GM18520 (cell line): ENCODE results near the gene ALS2CL.

Source experiments
- ATAC-seq: cut with Tn5 transposase; IDR thresholded peaks from one replicate; pipeline ENCODE4 v1.9.1; 2021; ENCODE audit not compliant: unreplicated experiment

Gene ALS2CL

DNA sequence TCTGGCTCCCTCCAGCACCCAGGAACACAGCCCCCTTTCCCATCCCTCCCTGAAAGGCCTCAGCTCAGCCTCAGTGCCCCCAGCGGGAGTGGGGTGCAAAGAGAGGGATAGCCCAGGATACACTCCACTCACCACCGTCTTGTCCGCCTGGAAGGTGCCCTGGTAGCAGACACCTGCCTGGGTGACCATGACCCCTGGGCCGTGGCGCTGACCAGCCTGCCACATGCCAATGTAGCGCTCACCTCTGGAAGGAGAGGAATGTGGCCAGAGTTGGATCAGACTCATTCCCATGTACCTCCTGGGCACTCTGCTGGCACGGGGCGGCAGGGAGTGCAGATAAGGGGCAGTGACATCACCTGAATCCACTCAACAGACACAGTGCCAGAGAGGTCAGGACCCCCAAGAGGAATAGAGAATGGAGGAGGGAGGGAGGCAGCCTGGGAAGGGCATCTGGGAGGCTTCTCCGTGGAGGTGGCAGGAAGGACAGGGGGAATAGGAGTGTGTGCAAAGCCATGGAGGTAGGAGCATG is 13.1 kb downstream of the ALS2CL start:
- ATAC-seq: no peak

DNA sequence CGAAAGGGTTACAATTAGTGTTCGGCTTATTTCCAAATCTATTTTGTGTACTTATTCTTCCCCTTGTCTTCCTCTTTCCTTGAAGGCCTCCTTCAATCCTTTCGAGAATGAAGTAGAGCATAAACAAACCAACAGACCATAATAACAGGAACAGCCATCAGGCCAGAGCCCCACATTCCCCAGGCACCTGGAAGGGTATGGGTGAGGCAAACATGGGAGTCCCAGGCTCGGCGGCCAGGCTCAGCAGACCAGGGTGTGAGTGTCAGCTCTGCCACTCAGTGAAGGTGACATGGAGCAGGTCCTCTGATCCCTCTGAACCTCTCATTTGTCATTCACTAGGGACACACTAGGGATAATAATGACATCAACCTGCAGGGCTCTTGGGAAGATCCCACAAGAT is 13.8 kb downstream of the ALS2CL start:
- no peak for ATAC-seq

DNA sequence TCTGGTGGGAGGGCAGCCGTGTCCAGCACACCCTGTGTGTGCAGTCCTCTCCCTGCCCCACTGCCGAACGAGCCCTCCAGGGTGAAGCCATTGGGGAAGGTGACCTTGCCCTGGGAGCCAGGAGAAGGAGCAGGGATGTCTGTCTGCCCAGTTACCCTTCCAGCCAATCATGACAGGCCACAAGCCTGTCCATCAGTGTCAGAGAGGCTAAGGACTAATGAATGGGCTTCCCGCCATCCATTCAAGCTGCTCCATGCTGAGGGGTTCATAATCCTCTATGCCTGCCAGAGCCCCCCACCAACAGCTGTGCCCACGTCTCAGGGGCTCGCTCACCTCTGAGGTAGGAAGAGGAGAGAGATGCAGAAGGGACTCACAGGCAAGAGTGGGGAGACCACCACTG is 15.2 kb downstream of the ALS2CL start:
- no peak for ATAC-seq

DNA sequence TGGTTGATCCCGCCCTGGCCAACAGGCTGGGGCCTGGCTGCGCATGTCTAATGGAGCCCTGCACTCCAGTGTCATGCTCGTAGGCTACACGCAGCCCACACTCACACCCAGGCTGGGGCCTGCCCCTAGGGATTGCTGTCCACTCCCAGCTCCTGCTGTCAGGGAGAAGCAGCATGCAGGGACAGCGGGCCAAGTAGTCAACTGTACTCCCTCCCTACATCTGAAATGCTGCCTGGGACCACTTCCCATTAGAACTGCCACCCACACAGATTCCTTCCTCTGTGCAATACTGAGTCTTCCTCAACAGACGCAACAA is 16.1 kb downstream of the ALS2CL start:
- no peak for ATAC-seq

DNA sequence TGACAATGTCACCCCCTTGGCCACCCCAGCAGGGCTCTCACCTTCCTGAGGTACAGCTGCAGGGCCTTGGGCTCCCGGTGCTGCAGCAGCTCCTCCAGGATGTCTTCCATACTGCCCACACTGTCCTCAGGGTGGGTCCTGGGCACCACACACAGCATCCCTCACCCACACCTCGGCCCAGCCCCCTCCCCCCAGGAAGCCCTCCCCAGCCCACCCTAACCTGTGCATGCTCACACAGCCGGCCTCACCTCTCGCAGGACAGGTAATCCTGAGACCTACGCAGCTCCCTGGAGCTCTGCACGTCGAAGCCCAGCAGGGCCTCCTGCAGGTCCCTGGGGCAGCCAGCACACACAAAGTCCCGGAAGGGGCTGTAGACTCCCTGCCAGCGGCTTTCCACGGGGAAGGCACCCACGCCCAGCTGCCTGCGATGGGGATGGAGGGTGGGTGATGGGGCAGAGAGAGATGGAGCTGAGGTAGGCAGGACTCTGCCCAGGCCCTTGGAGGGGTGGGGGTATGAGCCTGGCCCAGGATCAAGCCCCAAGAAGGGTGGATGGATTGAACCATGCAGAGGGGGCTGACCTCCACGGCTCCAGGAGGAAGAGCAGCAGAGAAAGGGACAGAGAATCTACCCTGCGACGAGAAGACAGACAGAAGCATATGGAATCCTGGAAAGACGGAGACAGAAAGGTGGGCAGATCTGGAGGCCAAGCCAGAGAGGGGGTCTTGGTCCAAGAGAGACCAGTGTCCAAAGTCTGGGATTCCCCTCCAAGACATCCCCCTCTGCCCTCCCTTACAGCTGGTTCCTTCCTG is 16.7 kb downstream of the ALS2CL start:
- ATAC-seq: no peak

DNA sequence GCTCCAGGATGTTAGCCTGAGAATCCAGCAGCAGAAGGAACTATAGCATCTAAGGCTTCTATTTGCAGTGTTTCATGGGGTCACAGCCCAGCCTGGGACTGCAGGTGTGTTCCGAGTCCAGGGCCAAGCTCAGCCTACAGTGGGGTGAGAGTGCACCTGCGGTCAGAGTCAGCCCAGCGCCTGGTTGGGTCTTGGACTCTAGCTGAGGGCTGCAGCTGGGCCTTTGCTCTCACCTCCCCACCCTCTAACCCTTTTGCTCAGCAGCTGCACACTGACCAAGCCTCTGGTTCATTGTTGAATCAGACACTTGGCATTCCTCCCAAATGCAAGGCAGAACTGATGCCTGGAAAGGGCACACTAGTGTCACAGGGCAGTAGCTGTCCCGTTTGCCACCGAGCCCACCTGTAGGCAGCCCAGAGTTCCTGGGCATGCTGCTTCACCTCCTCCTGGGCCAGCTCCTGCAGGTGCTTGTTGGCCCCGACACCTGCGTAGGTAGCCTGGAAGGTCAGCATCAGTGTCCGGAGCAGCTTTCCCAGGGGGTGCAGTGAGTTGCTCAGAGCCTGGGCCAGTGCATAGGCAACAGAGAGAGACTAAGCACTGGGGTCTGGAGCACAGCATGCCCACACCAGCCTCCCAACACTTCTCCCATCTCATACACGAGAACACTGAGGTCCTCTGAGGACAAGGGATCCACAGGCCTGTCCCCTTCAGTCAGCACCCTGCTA is 17.5 kb downstream of the ALS2CL start:
- ATAC-seq: no peak

DNA sequence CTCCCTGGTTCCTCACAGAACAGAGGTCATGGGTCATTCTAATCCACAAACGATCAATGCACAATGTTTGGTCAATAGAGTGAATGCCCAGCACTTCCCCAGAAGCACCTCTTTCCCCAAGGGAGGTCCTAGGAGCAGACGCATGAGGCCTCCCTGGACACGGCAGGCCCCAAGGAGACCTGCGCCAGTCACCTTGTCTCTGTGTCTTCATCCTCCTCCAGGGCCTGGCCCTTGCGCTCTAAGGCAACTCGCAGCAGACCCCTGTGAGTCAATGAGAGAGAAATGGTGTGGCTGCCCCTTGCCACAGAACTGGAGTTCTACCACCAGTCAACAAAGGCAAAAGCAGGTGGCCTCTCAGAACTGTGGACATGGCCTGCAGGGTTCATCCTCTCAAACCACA is 18.1 kb downstream of the ALS2CL start:
- ATAC-seq: no peak

DNA sequence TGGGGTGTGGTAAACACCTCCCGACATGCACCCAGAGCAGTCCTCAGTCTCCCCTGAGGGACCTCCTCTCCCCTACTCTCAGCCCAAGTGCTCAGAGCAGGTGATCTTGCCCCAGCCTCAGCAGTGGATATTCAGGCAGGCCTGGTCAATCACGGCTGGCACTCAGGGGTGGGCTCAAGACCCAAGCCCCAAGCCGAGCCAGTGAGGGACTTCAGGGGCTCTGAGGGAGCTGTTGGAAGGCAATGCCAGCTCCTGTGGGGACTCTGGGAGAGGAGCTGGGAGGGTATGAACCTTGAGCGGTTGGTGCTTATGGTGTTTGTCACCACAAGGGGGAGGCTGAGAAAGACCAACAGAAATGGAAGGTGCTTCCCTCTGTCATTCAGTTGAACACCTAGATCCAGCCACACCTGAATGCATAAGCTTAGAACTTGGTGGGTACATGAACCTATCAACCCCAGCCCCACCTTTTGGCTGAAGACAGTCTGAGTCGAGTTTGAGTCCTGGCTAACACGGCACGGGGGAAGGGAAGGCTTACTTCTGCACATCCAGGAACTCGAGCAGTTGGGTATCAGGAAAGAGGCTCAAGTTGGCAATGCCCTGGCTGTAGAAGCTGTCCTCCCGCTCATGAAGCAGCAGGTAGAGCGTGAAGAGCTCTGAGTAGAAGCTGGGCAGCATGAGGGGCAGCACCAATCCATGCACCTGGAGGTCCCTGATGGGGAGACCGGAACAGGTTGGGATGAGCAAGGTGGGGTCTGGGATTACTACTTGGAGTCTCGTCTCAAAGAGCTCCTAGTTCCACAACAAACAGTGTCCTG is 19.2 kb downstream of the ALS2CL start:
- no peak for ATAC-seq

DNA sequence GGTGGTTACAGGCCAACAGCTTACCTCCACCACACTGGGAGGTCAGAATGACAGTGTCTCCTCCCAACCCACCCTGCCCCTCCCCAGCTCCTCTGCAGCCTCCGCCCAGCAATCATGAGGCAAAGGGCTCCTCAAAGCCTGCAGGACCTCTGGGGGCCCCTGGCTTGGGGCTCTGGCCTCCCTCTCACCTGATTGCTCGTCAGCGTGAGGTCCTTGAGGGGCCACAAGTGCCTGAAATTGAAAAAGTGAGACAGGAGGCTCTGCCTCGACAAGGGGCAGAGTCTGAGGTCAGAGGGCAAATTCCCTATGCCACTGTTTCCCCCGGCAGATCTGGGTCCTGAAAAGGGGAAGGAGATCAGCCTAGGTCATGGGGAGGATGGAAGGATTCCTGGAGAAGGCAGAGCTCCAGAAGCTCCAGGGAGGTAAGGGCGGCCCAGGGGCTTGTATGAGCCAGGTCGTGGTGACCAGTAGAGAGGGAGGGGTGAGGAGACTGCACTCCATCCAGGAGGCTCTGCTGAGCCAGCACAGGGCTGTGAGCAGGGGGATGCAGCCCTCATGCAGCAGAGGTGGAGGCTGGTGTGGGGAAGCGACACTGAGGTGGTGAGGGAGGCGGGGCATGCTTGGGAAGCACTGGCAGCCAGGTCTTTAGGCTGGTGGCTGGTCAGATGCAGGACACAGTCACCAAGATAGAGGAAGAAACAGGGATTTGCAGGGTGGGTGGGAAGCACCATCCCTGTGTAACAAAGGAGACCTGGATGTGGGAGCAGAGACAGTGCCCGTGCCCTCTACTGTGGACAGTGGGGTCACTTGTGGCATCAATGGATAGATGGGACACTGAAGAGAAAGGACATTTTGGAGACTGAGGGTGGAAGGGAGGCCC is 20.1 kb downstream of the ALS2CL start:
- no peak for ATAC-seq

DNA sequence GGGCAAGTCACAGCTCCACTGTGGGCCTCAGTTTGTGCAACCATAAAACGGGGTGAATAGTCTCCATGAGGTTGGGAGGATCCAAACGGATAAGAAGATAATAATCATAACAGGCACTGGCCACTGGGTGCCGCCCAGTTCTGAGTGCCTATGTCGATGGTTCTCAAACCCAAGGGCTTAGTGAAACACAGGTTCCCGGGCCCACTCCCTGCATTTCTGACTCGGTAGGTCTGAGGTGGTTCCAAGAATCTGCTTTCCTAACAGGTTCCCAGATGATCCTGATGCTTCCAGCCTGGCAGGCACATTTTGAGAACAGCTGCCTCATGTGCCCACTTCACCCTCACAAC is 21.2 kb downstream of the ALS2CL start:
- ATAC-seq: no peak

DNA sequence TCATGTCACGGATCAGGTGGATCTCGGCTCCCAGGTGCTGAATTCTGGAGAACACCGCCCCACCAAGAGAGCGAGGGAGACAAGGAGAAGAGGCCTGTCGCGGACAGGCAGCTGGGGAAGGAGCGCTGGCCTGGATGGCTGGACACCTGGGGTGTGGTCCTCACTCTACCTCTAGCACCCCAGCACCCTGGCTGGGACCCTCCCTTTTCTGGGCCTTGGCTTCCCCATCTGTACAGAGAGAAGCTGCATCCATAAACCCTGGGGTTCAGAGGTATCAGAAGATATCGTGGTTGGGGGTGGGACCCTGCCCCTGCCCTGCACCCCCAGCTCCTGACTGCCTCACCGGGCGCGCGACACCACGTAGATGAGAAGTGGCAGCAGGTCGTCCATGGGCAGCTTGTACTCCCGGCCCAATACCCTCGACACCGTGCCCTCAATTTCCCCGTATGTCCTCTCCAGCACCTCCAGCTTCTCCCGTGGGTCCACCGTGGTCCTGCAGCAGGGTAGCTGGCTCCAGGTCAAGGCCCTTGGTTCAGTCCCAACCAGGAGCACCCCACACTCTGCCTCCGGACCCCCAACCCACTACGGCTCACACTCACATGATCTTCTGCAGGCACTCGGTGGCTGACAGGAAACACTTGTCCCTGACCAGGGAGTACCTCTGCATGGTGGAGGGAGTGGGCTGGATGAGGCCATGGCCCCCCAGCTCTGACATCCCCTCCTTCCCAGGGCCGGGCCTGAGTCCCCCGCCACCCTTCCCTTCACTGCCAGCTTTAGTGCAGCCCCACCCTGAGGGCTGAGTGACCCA is 21.7 kb downstream of the ALS2CL start:
- no peak for ATAC-seq

DNA sequence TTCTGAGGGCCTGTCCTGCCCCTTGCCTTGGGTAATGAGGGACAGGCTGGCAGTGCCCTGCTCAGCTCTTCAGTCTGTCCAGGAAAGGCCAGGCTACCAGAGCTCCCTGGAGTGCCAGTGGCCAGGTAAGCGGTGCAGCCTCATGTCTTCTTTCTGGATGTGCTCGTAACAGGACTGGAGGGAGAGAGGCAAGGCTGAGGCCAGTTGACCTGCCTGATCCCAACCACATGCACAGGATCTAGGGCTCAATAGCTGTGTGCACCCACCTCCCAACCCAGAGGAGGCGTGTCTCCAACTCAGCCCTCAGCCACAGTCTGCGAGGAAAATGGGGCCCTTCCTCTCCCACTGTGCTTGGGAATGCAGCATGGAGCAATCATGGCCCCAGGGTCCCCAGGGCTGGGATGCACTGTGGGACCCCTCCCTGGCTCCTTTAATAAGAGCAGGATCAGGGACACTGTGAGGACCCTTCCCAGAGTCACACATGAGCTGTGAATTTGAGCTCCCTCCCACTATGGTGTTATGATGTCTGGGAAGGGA is 22.5 kb downstream of the ALS2CL start:
- ATAC-seq: no peak

DNA sequence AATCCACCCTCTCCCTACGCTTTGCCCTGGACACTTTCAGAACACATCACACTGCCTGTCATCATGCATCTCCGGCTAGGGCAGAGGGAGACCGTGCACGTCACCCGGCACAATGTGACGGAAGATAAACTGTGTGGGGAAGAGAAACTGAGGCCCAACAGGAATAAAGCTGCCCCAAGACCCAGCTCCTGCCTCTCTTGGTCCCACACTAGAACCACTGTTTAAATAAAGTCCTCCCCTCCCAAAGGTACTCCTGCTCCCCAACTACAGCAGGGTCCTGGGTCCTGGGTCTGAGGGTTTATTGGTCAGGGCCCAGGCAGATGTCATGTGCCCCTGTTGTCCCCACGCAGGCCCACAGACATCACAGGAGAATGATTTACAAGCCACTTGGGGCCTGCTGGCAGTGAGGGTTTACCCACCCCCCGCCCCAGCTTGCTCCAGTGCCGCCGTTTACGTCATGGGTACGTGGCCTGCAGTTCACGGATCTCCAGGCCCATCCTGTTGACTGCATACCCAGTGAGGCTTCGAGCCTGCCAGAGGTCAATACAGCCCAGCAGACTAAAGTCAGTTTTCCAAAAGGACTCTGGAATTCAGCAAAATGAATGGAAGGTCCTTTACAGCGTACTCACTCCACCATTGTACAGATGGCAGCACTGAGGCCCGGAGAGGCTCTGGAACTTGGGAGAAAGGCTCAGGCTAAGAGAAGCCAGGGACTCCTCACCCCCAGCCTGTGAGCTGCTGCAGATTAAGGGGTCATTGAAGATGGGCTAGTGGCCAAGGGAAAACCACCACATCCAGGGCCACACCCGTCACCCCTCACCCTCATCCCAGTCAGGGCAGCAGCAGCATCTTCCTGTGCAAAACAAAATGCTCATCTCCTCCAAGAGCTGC is 23.2 kb downstream of the ALS2CL start:
- ATAC-seq: no peak

DNA sequence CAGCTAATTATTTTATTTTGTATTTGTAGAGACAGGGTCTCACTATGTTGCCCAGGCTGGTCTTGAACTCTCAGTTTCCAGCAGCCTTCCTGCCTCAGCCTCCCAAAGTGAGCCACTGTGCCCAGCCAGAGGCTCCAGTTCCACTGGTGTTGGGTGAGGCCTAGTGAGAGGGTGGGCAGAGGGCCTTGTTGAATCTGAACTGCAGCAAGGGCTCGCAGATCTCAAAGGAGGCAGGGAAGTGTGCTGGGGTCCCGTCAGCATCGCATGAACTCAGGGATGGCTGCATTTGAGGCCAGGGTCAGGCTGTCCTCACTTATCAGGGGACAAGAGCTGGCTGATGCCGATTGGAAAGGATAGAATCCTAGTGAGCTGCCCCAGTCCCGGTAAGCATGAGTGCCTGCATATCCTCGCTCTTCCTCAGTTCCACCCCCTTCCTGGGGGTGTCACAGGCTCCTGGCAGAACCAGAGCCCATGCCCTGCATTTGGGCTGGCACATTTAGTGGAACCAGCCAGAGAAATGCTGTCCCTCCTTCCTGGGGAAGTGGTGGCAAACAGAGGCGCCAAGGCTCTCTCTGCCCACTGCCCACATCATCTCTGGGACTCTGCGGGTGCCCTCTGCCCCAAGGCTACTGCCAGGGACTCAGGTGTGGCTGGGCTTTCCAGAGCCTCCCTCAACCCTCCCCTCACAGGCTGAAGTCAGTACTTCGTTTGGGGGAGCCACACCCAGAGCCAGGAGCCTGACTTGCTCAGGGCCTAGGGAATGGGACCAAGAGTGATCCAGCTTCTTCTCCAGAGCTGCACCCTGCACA is 24.1 kb downstream of the ALS2CL start:
- no peak for ATAC-seq

DNA sequence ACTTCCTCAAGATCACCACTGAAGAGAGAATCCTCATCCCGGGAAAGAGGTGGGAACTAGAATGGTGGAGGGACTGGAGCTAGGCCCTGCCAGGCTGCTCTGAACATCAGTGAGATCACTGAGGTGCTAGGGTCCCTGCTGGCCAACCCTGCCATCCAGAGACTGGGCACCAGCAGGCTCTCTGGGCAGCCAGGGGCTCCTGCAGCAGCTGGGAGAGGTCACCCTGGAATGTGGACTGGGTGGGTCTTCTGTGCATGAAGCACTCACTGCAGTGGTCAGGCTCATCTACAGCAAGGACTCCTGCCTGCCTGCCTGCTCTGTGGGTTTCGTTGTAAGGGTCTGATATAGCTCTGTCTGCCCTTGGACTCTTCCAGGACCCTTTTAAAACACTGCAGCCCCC is 24.9 kb downstream of the ALS2CL start:
- no peak for ATAC-seq

DNA sequence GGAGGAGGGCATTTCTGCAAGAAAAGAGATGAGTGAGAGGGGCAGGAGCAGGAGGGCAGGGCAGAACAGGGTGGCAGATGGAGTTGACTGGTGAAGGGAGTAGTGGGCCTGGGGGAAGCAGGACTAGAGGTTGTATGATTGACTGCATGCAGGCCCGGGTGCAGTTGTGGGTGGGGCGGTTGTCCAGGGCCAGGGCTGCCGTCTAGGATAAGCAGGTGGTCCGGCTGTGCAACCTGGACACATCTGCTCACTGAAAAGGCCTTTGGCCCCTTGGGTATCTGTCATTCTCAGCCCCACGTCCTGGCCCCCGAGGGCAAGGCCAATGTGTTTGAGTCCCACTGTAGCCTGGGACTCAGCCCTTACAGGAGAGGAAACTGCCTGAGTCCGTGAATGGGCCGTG is 25.4 kb downstream of the ALS2CL start:
- no peak for ATAC-seq

DNA sequence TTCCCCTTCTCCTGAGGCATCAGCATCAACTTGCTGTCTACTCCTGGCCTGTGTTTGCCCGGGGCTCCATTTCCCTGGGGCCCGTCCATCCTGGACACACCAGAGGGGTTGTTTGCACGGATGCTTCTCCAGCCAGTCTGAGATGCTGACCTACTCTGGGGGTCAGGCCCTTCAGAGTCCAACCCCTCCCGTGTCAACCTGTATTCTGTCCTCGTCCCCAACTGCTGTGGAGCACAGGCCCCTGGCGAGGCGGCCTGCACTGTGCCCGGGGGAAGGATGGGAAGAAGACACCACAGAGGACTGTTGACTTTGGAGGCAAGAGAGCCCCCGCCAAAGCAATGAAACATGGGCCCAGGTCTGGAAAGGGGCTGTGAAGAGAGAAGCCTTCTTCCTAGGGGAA is 25.8 kb downstream of the ALS2CL start:
- ATAC-seq: no peak

DNA sequence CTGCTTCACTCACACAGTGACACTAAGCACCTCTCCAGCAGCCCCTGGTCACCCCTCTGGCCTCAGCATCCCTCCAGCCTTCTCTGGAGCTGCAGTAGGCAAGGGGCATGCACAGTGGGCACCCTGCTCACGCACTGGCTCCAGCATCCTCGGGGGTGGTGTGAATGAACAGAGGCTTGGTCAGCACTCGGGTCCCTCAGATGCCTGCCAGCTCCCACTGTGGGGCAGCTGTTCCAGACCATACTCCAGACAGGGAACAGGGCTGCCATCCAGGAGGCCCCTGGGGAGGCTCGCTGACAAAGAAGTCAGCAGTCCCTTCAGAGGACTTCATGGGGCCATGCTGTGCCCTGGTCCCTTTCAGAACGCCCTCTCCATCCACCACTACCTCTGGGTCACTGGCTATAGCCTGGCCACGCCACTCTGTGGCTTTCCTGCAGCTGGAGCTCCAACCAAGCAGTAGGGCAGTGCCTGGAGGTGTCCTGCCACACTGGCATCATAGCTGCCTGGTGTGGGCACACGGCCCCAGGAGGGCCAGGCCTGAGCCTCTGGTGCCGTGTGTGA is 26.3 kb downstream of the ALS2CL start:
- no peak for ATAC-seq
